HG02571 (cell line): Measurements from ENCODE around the gene C22orf31.

ENCODE experiments used
- ATAC-seq: cut with Tn5 transposase; IDR thresholded peaks from one replicate; pipeline ENCODE4 v1.9.1; 2021; ENCODE audit warnings: mild to moderate bottlenecking, moderate library complexity; ENCODE audit not compliant: unreplicated experiment

Gene C22orf31

GRCh38 chr22:29081517-29082236 is 20.0 kb upstream of the C22orf31 start:
- ATAC-seq: no peak

- ATAC-seq: no peak
These were observed 18.7 kb upstream of the C22orf31 start for GRCh38 chr22:29080106-29080975.

- ATAC-seq: no peak
These were observed 17.7 kb upstream of the C22orf31 start for GRCh38 chr22:29079218-29079901.

- ATAC-seq: no peak
These were observed 17.2 kb upstream of the C22orf31 start for GRCh38 chr22:29078869-29079207.

GRCh38 chr22:29078036-29078868 is 16.6 kb upstream of the C22orf31 start:
- no peak for ATAC-seq

GRCh38 chr22:29074276-29074772 is 12.7 kb upstream of the C22orf31 start:
- no peak for ATAC-seq

GRCh38 chr22:29073618-29074275 is 12.1 kb upstream of the C22orf31 start:
- ATAC-seq: no peak

GRCh38 chr22:29072979-29073617 is 11.5 kb upstream of the C22orf31 start, which contains the start of gene KREMEN1:
Gene KREMEN1, plus strand, starts transcription at chr22:29073035. Its CDS starts 96 bp downstream, at chr22:29073131.
- no peak for ATAC-seq

- ATAC-seq: peak; percentile 69
These were observed 10.8 kb upstream of the C22orf31 start for GRCh38 chr22:29072193-29072978.

GRCh38 chr22:29071261-29072045 is 9.8 kb upstream of the C22orf31 start:
- ATAC-seq: no peak

GRCh38 chr22:29070490-29070889 is 8.9 kb upstream of the C22orf31 start:
- no peak for ATAC-seq

- ATAC-seq: no peak
These were observed 7.8 kb upstream of the C22orf31 start for GRCh38 chr22:29069463-29069862.

GRCh38 chr22:29065468-29066190 is 4.0 kb upstream of the C22orf31 start:
- ATAC-seq: no peak

- ATAC-seq: no peak
These were observed 723 bp upstream of the C22orf31 start for GRCh38 chr22:29062286-29062821.

GRCh38 chr22:29060931-29061330 is 700 bp downstream of the C22orf31 start:
- ATAC-seq: no peak

GRCh38 chr22:29060251-29060869 is 1.3 kb downstream of the C22orf31 start:
- no peak for ATAC-seq
